GM18858 (cell line): ENCODE results near the gene PHYH.
"Not testable (repeated sequence)": the region's sequence is repeated elsewhere in the genome, so short reads cannot be mapped to it uniquely, and the experiment has no call there.

Experiments
- ATAC-seq: cut with Tn5 transposase; IDR thresholded peaks from one replicate; pipeline ENCODE4 v1.9.1; 2021; ENCODE audit not compliant: unreplicated experiment

Gene PHYH

GRCh38 chr10:13321576-13321975 is 21.7 kb upstream of the PHYH start:
- no peak for ATAC-seq

- no peak for ATAC-seq
Measured at GRCh38 chr10:13319166-13319565, 19.3 kb upstream of the PHYH start.

GRCh38 chr10:13317474-13317873 is 17.6 kb upstream of the PHYH start:
- no peak for ATAC-seq

GRCh38 chr10:13316635-13317311 is 16.9 kb upstream of the PHYH start:
- ATAC-seq = no peak

GRCh38 chr10:13315361-13315760 is 15.5 kb upstream of the PHYH start:
- no peak for ATAC-seq

GRCh38 chr10:13311177-13311575 is 11.3 kb upstream of the PHYH start:
- ATAC-seq = no peak

- ATAC-seq = no peak
Measured at GRCh38 chr10:13310518-13311176, 10.8 kb upstream of the PHYH start.

GRCh38 chr10:13309792-13310191 is 9.9 kb upstream of the PHYH start:
- ATAC-seq = no peak

- ATAC-seq = no peak
Measured at GRCh38 chr10:13308096-13308495, 8.2 kb upstream of the PHYH start.

- ATAC-seq = no peak
Measured at GRCh38 chr10:13306103-13306502, 6.2 kb upstream of the PHYH start.

- no peak for ATAC-seq
Measured at GRCh38 chr10:13302821-13303555, 3.1 kb upstream of the PHYH start.

- ATAC-seq = no peak
Measured at GRCh38 chr10:13298748-13299436, 972 bp downstream of the PHYH start.

- no peak for ATAC-seq
Measured at GRCh38 chr10:13296476-13296875, 3.4 kb downstream of the PHYH start.

- ATAC-seq = no peak
Measured at GRCh38 chr10:13294784-13295183, 5.1 kb downstream of the PHYH start.

GRCh38 chr10:13291821-13292773 is 7.8 kb downstream of the PHYH start:
- ATAC-seq = no peak

GRCh38 chr10:13291061-13291460 is 8.8 kb downstream of the PHYH start:
- no peak for ATAC-seq

- ATAC-seq = no peak
Measured at GRCh38 chr10:13284050-13284449, 15.8 kb downstream of the PHYH start.

- not testable (repeated sequence) for ATAC-seq
Measured at GRCh38 chr10:13282348-13282747, 17.5 kb downstream of the PHYH start.

GRCh38 chr10:13276749-13277365 is 23.0 kb downstream of the PHYH start:
- no peak for ATAC-seq

- ATAC-seq = not testable (repeated sequence)
Measured at GRCh38 chr10:13276146-13276545, 23.7 kb downstream of the PHYH start.
